Ascending aorta (tissue), 2 donors: ENCODE data around the gene LAMA5. TPM values are rescaled to one million over a fixed set of nuclear protein-coding genes. Genes with fewer than 3 reads are reported as not detected.

Source experiments
- DNase-seq, 2 donors: peaks; one replicate each; pipeline ENCODE4 v3.0.0-alpha.2; 2019; ENCODE audit warnings: low spot score in 2 of 2
- H3K27ac ChIP-seq, 2 donors: fragments of 200-600 bp; sonication (generic); one replicate each; pipeline ENCODE4 v1.5.1; 2016 to 2017; ENCODE audit warnings: mild to moderate bottlenecking in 1 of 2
- H3K27me3 ChIP-seq: fragments of 200-600 bp; sonication (generic); one replicate; pipeline ENCODE4 v1.5.1; 2017
- H3K36me3 ChIP-seq, 2 donors: fragments of 200-600 bp; sonication (generic); one replicate each; pipeline ENCODE4 v1.5.1; 2016
- H3K4me1 ChIP-seq, 2 donors: fragments of 200-600 bp; sonication (generic); one replicate each; pipeline ENCODE4 v1.5.1; 2016 to 2017; ENCODE audit warnings: mild to moderate bottlenecking in 1 of 2
- H3K4me3 ChIP-seq, 2 donors: fragments of 200-600 bp; sonication (generic); one replicate each; pipeline ENCODE4 v1.5.1; 2016 to 2017; ENCODE audit warnings: mild to moderate bottlenecking in 1 of 2
- H3K9me3 ChIP-seq, 2 donors: fragments of 200-600 bp; sonication (generic); one replicate each; pipeline ENCODE4 v1.5.1; 2016
- CTCF ChIP-seq, 3 experiments: fragments of 200-600 bp in 2 of 3; fragments of 450-650 bp in 1 of 3; sonication (generic) in 2 of 3; IDR thresholded peaks; one replicate each; pipeline ENCODE4 v1.5.1; 2016 to 2019; ENCODE audit warnings: antibody characterized with exemption in 3 of 3, mild to moderate bottlenecking in 1 of 3, moderate library complexity in 1 of 3
- intact Hi-C: fragments of 100-400 bp; cut with DNase I; formaldehyde crosslinking; loops from one replicate; pipeline ENCODE4 v1.15.1; 2023
- total RNA-seq: library from RNA; depleted of rRNA; stranded (reverse); fragments of >200 nt; gene quantifications from one replicate; pipeline ENCODE4 v1.1.0, GENCODE V29; 2016

Gene LAMA5
- total RNA-seq, 1 donor from 2014 or later: 469 TPM

GRCh38 chr20:62336329-62336728, 30.8 kb downstream of the LAMA5 start:
- H3K4me3 ChIP-seq: no peak overlapping the region
- no peaks in the 10 kb centered on the region for H3K9me3 ChIP-seq
- no peaks in the 10 kb centered on the region for H3K4me1 ChIP-seq

GRCh38 chr20:62335532-62335931, 31.6 kb downstream of the LAMA5 start:
- Histone ChIP-seq H3K27ac (no peak overlapping the region), H3K4me3 (no peak overlapping the region), H3K27me3 (no peaks in the 10 kb centered on the region), H3K9me3 (no peaks in the 10 kb centered on the region), H3K4me1 (no peaks in the 10 kb centered on the region), H3K36me3 (peaks cover 84 to 93% of the 10 kb centered on the region in 2 donors)
- intact Hi-C loops: no loop called here
- DNase-seq: no peak
- TF ChIP-seq CTCF (IDR thresholded peaks at IDR 0.05): no peak

More at GRCh38 chr20:62336329-62336728, 30.8 kb downstream of the LAMA5 start:
- H3K27me3 ChIP-seq: no peaks in the 10 kb centered on the region
- TF ChIP-seq CTCF (IDR thresholded peaks at IDR 0.05): no peak
- peaks cover 80 to 95% of the 10 kb centered on the region in 2 donors for H3K36me3 ChIP-seq
- intact Hi-C loops: no loop called here
- DNase-seq: no peak
- H3K27ac ChIP-seq: no peak overlapping the region

GRCh38 chr20:62334881-62335280, 32.2 kb downstream of the LAMA5 start:
- Histone ChIP-seq H3K4me3 (no peak overlapping the region), H3K27me3 (no peaks in the 10 kb centered on the region), H3K9me3 (no peaks in the 10 kb centered on the region), H3K36me3 (peaks cover 88 to 93% of the 10 kb centered on the region in 2 donors), H3K4me1 (no peaks in the 10 kb centered on the region), H3K27ac (no peak overlapping the region)
- DNase-seq: no peak
- no peak for TF ChIP-seq CTCF (IDR thresholded peaks at IDR 0.05)
- intact Hi-C loops: no loop called here

- peaks cover 94 to 98% of the 10 kb centered on the region in 2 donors for H3K36me3 ChIP-seq
- intact Hi-C loops: no loop called here
- no peak for TF ChIP-seq CTCF (IDR thresholded peaks at IDR 0.05)
These were observed 33.1 kb downstream of the LAMA5 start for GRCh38 chr20:62333820-62334595.

GRCh38 chr20:62332989-62333819, 33.9 kb downstream of the LAMA5 start:
- no peaks in the 10 kb centered on the region for H3K4me1 ChIP-seq
- no peaks in the 10 kb centered on the region for H3K27me3 ChIP-seq
- no peaks in the 10 kb centered on the region for H3K9me3 ChIP-seq
- peaks cover 94 to 98% of the 10 kb centered on the region in 2 donors for H3K36me3 ChIP-seq
- no peak overlapping the region for H3K4me3 ChIP-seq
- TF ChIP-seq CTCF (IDR thresholded peaks at IDR 0.05): no peak
- no peak overlapping the region for H3K27ac ChIP-seq
- no peak for DNase-seq
- intact Hi-C loops: no loop called here

More at GRCh38 chr20:62333820-62334595, 33.1 kb downstream of the LAMA5 start:
- Histone ChIP-seq H3K27me3 (no peaks in the 10 kb centered on the region), H3K4me3 (no peak overlapping the region), H3K4me1 (no peaks in the 10 kb centered on the region), H3K9me3 (no peaks in the 10 kb centered on the region), H3K27ac (no peak overlapping the region)
- DNase-seq: no peak
